Measurements from ENCODE around the gene PHF20.
"Not testable (repeated sequence)": the region's sequence is repeated elsewhere in the genome, so short reads cannot be mapped to it uniquely, and the experiment has no call there.

Gene PHF20

DNA sequence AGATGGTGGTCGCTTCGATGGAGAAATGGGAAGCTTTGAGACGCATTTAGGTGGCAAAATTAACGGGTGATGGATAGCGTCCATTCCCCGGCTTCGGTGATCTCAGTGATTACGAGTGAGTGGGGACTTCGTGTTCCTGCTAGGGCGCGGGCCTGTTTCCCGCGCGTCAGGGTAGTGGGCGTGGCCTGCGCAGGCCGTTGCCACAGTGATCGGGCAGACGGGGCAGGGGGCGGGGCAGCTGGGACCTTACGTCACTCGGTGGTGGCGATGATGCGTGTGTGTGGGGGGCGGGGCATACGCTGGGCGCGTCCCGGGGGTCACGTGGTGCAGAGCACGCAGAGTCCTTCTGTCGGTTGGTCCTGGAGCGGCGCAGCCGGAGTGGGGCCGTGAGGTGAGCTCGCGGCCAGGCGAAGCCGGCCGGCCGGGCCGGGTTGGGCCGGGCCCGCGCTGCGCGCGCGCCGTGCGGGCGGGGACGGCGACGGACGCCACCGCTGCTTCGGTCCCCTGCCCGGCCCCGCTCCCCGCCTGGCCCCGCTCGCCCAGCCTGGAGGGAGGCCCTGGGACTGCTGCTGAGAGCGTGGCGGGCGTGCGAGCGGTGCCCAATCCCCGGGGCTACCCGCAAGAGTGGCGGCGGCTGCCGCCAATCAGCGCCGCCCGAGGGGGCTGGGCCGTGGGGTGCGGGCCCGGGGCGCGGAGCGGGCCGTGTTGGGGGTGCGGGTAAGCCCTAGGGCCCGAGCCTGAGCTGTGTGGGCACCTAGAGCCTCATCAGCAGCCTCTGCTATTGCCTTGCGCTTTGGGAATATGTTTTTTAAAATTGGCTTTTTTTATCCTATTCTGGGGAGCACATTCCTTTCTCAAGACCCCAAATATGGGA, at the start of gene PHF20:
Gene PHF20 (plus strand): TSS at position 327 of the 874 bp plus-strand sequence. CDS start 29,508 bp downstream, outside the sequence.
- DNase-seq (ENCODE audit: low read depth), result peak; percentile 86

DNA sequence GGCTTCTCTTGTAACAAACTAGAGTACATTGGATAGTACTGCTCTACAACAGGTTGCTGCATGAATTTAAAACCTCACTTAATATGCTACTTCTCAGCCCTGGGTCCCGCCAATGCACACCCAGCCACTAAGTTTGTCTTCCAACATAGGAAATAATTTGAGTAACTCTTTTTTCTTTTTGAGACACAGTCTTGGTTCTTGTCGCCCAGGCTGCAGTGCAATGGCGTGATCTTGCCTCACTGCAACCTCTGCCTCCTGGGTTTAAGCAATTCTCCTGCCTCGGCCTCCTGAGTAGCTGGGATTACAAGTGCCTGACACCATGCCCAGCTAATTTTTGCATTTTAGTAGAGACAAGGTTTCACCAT, 48.6 kb upstream of the PHF20 start:
- DNase-seq (ENCODE audit: low read depth), result not testable (repeated sequence)

DNA sequence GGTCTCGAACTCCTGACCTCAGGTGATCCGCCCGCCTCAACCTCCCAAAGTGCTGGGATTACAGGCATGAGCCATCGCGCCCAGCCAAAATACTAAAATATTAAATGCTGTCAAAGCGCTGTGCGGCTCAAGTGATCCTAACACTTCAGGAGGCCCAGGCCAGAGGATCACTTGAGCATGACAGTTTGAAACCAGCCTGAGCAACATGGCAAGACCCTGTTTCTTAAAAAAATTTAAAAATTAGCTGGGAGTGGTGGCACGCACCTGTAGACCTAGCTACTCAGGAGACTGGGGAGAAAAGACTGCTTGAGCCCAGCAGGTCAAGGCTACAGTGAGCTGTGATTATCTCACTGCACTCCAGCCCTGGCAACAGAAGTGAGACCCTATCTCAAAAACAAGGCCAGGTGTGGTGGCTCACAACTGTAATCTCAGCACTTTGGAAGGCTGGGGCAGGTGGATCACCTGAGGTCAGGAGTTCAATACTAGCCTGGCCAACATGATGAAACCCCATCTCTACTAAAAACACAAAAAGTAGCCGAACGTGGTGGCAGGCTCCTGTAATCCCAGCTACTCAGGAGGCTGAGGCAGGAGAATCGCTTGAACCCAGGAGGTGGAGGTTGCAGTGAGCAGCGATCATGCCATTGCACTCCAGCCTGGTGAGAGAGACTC, 48.0 kb upstream of the PHF20 start:
- DNase-seq (ENCODE audit: low read depth), result not testable (repeated sequence)

DNA sequence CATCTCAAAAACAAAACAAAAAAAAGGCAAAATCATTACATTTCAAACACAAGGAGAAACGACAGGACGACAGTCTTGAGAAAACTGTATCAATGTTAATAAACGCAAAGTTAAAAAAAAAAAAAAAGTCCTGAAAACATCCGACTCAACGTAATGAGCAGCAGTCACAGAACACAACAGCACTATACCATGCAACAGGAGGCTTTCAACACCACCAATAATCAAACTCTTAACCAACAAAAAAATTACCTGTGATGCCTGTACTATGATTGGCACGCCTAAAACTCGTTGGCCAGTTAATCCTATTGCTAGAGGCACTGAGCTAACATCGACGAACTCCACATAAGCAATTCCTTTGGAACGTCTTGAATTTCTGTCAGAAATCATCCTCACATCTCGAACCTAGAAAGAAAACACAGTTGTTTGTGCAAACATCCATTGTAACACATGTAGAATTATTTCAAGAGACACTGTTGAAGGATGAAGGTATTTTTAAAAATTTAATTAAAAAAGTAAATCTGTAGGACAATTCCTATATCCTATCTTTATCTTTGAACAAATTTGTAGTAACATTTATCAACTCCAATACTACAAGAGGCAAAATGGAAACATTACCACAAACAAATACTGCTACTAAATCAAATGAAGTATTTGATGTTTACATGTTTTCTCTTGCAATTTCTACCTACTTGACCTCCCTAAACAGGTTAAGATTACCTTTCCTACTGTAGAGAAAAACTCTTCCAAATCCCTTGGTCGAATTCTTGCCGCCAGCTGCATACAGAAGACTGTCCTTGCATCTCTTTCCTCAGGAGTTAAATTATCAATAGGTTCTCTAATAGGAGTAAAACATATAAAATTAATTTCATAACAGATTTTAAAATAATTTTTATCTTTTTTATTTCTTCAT, 47.2 kb upstream of the PHF20 start:
- no peak for DNase-seq (ENCODE audit: low read depth)

DNA sequence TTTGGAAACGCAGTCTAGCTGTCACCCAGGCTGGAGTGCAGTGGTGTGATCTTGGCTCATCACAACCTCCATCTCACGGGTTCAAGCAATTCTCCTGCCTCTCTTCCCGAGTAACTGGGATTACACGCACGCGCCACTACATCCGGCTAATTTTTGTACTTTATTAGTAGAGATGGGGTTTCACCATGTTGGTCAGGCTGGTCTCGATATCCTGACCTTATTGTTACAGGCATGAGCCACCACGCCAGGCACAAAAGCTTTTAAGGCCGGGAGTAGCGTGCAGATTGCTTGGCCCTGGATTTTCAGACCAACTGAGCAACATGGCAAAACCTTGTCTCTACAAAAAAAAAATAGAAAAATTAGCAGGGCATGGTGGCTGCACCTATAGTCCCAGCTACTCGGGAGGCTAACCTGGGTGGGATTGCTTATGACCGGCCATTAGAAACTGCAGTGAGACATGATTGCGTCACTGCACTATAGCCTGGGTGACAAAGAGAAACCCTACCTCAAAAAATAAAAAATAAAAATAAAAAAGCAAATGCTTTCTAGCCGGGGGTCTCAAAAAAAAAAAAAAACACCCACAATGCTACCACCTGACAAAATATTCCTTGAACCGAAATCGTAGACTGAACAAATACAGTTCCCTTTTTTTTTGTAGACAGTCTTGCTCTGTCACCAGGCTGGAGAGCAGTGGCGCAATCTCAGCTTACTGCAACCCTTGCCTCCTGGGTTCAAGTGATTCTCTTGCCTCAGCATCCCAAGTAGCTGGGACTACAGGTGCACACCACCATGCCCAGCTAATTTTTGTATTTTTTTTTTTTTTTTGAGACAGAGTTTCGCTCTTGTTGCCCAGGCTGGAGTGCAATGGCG, 44.7 kb upstream of the PHF20 start:
- DNase-seq (ENCODE audit: low read depth), result no peak

DNA sequence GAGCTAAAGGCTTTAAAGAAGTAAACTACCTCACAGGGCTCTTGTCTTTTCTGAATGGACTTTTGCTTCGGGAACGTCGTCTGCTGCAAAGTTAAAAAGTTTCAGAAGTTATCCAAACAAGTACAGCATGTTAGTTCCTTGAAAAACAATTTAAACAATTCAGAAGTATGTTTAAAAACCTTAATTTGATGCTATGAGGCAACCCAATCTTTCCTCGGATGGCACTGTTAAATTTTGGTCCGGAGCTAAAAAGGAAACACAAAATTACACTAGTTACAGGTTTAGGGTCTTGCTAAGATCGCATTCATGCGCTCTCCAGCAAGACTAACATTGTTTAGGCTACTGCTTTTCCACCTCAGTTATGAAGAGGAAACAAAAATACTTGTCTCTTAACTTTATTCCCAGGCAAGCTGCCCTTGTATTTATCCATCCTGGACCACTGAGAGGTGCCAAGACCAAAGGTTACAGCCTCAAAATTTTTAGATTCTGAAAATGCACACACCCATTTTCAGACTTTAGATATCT, 42.5 kb upstream of the PHF20 start:
- no peak for DNase-seq (ENCODE audit: low read depth)

DNA sequence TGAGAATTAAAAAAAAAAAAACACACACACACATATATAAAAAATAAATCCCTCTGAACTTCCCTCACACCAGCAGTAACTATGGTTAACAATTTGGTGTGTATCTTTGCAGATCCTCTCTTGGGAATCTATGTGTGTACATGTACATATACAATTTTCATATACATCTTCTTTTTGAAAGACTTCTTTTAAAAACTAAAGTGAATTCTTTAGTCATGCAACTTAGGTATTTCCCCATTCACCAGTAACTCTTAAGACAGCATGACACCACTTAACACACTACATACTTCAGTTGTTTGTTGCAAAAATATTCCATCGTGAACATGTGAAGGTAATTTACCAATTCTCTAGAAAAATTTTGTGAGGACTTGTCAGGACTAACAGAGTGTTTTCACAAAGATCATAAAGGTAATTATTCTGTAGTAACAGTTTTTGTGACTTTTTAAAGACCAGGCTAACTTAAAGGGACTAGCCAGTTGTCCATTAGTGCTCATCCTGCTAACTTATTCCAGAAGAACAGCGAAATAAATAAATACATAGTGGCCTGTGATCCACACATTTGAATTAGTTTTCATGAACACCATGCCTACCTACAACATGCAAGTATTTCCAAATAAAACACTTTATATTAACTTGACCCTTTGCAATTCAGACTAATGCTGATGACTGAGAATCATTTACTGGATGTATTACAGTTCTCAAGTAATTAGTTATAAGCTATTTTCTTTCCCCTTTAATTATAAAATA, 41.8 kb upstream of the PHF20 start:
- no peak for DNase-seq (ENCODE audit: low read depth)

DNA sequence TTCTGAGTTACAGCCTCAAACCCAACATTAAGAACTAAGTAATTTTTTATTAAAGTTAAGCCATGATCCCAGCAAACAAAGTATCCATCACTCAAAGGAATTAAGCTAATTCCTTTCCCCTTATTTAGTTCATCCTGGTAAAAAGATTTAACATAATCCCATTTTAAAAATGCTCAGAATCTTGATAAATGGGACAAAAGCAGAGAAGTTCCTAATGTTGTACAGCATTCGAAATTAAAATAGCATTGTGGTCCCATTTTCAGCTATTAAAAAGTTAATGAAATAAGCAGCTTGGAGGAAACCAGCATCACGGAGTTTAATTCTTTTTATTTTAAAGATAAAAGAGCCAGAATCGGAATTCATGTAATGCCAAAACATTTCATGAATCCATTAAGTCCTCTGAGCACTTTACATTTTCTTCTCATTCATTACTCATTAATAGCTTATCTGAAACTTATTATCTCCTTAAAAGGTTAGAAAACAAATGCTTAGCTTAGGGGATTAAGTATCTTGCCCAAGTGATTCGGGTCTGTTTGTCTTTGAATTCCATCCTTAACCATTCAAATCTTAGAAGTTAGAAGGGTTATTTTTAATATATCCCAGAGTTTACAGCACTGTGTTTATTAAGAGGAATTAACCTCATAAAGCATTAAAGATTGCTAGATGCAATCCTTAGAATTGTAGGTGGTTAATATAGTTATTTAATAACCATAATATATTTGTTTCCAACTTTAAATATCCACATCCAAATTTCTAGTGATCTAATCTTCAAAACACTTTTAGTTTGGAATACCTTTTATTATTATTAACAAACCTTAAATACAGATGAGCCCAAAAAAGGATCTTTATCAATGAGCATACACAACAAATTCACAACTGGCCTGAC, 41.0 kb upstream of the PHF20 start:
- no peak for DNase-seq (ENCODE audit: low read depth)

DNA sequence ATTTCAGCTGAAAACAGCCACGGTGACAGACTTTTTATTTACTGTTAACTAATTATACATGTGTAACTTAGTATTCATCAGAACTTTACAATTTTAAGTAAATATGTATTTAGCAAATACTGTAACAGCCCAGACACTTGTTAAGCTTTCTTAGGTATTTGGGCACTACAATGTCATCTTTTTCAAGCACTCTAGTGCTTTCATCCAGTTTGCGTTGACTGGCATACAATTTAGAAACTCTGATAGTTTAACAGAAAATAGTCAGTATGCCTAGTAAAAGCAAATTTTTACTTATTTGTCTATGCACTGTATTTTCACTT, 40.4 kb upstream of the PHF20 start:
- DNase-seq (ENCODE audit: low read depth), result no peak

DNA sequence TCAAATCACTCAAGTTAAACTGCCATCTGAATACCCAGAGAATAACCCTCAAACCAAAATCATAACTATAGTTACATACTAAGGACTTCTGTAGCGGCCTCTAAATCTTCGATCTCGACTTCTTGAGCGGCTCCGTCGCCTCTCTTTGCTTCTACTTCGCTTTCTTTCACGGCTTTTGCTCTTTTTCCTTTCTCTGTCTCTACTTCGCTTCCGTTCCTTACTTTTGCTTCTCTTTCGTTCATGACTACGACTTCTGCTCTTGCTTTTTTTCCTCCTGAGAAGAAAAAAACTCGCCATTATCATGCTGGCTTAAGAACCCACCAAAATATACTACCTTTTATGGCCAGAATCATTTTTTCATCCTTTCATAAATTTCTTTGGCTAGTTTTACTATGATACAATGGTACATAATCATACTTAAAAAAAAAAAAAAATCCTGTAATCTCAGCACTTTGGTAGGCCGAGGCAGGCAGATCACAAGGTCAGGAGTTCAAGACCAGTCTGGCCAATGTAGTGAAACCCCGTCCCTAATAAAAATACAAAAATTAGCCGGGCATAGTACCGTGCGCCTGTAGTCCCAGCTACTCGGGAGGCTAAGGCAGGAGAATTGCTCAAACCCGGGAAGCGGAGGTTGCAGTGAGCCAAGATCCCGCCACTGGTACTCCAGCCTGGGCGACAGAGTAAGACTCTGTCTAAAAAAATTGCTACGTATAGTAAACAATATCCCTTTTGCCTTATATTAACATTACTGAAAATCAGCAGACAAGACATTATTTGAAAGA, 39.8 kb upstream of the PHF20 start:
- no peak for DNase-seq (ENCODE audit: low read depth)

DNA sequence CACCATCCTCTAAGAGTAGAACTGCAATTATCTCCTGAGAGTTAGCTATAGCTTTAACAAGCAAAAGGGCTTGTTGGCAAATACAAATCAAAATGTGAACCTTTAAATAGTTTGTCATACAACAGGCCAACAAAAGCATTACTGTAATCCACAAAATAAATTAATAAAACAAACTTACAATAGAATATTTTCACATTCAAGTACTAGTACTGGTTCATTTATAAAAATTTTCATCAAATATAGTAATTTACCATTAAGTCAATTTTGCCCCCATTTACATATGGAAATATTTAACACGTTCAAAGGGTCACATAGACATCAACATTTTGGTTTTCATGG, 39.2 kb upstream of the PHF20 start:
- no peak for DNase-seq (ENCODE audit: low read depth)

DNA sequence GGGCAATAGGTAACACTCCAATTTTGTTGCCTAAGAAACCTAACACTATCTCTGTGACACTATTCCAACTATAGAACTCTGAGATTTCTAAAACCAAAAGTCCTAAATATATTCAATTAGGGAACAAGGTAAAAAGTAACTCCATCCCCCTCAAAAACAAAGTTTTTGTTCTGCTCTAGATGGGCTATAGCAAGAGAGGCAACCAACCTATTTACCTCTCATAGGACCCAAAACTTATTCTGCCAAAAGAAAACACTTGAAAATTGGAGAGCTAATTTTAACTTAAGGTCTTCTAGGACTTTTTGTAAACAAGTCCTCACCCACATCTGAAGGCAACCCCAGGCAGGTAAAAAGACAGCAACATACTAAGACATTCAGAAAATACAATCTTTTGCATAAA, 37.4 kb upstream of the PHF20 start:
- DNase-seq (ENCODE audit: low read depth), result no peak

DNA sequence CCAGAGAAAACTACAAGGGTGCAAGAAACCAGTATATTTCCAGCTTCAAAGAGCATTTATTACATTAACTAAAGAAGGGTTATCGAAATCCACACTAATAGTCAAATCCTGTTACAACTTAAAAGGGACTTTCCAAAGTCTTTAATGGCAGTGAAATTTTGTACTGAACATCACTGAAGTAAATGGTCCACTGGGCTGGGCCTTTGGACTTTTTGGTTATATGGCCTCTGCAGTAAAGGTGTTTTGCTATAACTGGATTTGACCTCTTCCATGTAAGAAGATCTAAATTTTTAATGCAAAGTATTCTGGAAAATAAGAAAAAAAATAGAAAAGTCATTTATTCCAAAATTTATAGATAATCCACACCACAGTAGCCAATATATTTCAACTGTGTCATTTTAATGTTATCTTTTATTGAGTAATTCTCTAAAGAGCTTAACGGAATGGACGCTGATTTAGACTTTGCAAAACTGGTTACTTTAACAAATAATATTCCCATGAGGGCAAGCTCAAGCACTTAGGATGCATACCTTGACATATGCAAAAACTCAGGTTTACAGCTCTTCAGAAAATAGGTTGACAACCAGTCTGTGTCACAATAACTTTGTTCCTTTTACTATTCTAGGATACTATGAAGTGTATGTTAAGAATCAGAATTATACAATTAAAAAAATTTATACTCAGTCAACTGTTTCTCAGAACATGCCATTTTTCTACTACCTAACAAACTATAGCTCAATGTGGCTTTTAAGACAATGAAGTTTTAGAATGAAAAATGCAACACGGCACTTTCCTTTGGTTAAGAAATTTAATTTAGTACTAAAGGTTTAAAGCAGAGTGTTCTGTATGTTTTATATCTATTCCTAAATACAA, 36.8 kb upstream of the PHF20 start:
- DNase-seq (ENCODE audit: low read depth), result no peak

DNA sequence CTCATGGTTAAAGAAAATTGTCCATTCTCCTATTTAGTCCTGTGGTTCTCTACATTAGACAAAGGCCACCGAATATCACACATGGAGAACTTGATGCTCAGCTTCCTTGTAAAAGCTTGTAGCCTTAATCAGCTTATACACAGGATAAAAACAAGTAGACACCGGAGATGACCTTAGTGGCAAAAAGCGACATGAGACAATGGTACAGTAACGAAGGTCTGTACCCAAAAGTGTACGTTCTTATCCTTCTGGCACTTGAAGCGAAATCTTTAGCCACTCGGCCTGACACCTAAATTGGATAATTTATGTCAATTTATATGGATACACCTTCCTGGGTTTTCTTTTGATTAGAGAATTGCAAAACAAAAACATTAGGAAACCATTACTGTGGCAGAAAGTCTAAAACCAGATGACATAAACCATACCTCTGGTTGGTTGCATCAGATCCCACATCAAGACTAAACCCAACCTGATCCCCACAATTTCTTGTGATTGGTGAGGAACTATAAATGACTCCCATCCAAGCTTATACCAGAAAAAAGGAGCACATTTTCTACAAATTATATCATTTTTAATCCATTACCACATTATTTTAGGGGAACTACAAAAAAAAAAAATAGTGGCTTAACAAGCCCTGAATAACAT, 35.9 kb upstream of the PHF20 start:
- no peak for DNase-seq (ENCODE audit: low read depth)

DNA sequence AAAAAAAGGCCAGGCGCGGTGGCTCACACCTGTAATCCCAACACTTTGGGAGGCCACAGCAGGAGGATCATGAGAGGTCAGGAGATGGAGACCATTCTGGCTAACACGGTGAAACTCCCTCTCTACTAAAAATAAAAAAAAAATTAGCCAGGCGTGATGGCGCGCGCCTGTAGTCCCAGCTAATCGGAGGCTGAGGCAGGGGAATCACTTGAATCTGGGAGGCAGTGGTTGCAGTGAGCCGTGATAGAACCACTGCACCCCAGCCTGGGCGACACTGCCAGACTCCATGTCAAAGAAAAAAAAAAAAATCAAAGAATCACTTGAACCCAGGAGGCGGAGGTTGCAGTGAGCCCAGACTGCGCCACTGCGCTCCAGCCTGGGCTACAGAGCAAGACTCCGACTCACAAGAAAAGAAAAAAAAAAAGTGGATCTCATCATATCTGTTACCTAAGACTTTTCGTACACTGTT, 33.9 kb upstream of the PHF20 start:
- no peak for DNase-seq (ENCODE audit: low read depth)

DNA sequence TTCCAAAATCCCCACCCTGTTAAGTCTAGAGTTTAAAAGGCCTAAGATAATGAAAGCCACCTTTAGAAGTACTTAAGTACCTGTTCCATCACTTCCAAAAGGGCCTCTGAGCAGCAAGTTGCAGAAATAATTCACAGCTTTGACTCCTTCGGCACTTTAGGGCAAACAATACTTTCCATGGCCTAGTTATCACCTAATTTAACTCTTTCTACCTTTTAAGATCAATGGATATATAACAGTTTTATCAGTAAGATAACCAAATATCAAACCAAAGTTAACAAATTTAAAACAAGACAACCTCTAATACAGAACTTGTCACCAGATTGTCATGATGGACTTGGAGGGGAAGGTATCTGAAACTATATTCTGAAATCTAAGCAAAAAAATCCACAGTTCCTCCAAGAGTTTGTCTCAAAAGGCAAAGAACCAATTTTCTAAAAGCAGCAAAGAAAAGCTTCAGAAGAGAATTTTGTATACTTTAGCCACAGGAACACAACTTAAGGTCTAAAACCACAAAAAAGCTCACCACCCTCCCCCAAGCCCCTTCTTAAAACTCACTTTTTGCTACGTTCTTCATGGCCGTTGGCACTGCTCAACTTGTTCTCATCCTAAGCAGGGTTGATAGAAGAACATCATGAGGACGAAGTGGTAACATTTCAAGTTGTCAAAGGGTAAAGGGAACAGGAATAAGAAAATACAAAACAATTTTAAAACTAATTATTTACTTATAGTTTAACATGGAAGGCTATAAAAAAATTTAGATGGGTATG, 33.2 kb upstream of the PHF20 start:
- DNase-seq (ENCODE audit: low read depth), result no peak

Measured in non-pigmented ciliary epithelial cell (primary cell).